Panc1 (cell line): ENCODE data around the gene SP110. TPM values are rescaled to one million over a fixed set of nuclear protein-coding genes. Genes with fewer than 3 reads are reported as not detected.
A peak's percentile ranks its signal among the peaks of the same experiment; 100 is the strongest.

ENCODE experiments used
- ATAC-seq: fragments of 200-7000 bp; cut with Tn5 transposase; 2 replicates; pipeline ENCODE4 v1.9.1; 2020; ENCODE audit warnings: mild to moderate bottlenecking, moderate library complexity
- Bru-seq: library from RNA; stranded (reverse); fragments of 400-500 nt; gene quantifications from one replicate; lab custom pipeline; 2021; lab: Mats Ljungman, UMichigan
- BruChase-seq, 2 experiments: library from RNA; stranded (reverse); fragments of 400-500 nt; gene quantifications; one replicate each; lab custom pipeline; 2021; lab: Mats Ljungman, UMichigan
- BruUV-seq: library from RNA; stranded (reverse); fragments of 400-500 nt; replicated peaks from 2 replicates; lab custom pipeline; 2021; lab: Mats Ljungman, UMichigan
- CTCF ChIA-PET: fragments of 300-600 bp; sonication (Branson Sonifier 250); formaldehyde crosslinking; loops from one replicate; lab custom pipeline; 2022; ENCODE audit warnings: antibody characterized with exemption; lab: Charles Lee
- POLR2A ChIA-PET: fragments of 300-600 bp; sonication (Branson Sonifier 250); formaldehyde crosslinking; loops from one replicate; lab custom pipeline; 2022; ENCODE audit warnings: antibody characterized with exemption; lab: Charles Lee
- DNase-seq: peaks from one replicate; pipeline ENCODE4 v3.0.0-alpha.2; 2010; ENCODE audit warnings: low read depth, low spot score
- H3K27ac ChIP-seq: 2 replicates; pipeline ENCODE4 v1.5.1; 2011; ENCODE audit warnings: mild to moderate bottlenecking, low read length, inconsistent platforms
- H3K27me3 ChIP-seq: fragments of 200-500 bp; sonication (Bioruptor generic); 2 replicates; pipeline ENCODE4 v1.6.0; 2014; ENCODE audit warnings: low read length, inconsistent platforms; ENCODE audit not compliant: control insufficient read depth, insufficient read depth
- H3K36me3 ChIP-seq: fragments of 200-500 bp; sonication (Bioruptor generic); 2 replicates; pipeline ENCODE4 v1.5.1; 2014; ENCODE audit warnings: inconsistent platforms, mild to moderate bottlenecking, low read length, moderate library complexity; ENCODE audit not compliant: control insufficient read depth, insufficient read depth
- H3K4me1 ChIP-seq: 2 replicates; pipeline ENCODE4 v1.5.1; 2011; ENCODE audit warnings: inconsistent platforms, mild to moderate bottlenecking, low read length, moderate library complexity; ENCODE audit not compliant: control insufficient read depth, insufficient read depth
- H3K4me3 ChIP-seq, 2 experiments: 2 replicates each; pipeline ENCODE4 v1.5.1; 2011 to 2012; ENCODE audit warnings: low read depth in 2 of 2, low read length in 2 of 2, mild to moderate bottlenecking in 2 of 2, inconsistent platforms in 1 of 2, moderate library complexity in 1 of 2
- H3K9me3 ChIP-seq: fragments of 200-500 bp; sonication (Bioruptor generic); 2 replicates; pipeline ENCODE4 v1.5.1; 2014; ENCODE audit warnings: low read depth, mild to moderate bottlenecking, inconsistent platforms, low read length, moderate library complexity; ENCODE audit not compliant: control insufficient read depth, insufficient read depth
- CTCF ChIP-seq: fragments of 450-650 bp; IDR thresholded peaks from 2 replicates; pipeline ENCODE4 v1.5.1; 2017; ENCODE audit warnings: mild to moderate bottlenecking
- POLR2AphosphoS5 ChIP-seq: IDR thresholded peaks from 2 replicates; pipeline ENCODE4 v1.6.1; 2012; ENCODE audit warnings: mild to moderate bottlenecking, low read depth, low read length, moderate library complexity
- REST ChIP-seq, 2 experiments: IDR thresholded peaks; 2 replicates each; pipeline ENCODE4 v1.6.1; 2011 to 2012; ENCODE audit warnings: low read depth in 2 of 2, control low read depth in 1 of 2, low read length in 1 of 2, mild to moderate bottlenecking in 1 of 2, moderate library complexity in 1 of 2; ENCODE audit not compliant: insufficient read depth in 1 of 2
- SIN3A ChIP-seq: IDR thresholded peaks from 2 replicates; pipeline ENCODE4 v1.6.1; 2012; ENCODE audit warnings: low read depth, mild to moderate bottlenecking, low read length, moderate library complexity, borderline replicate concordance; ENCODE audit not compliant: insufficient read depth
- TCF7L2 ChIP-seq: IDR thresholded peaks from 2 replicates; pipeline ENCODE4 v1.6.1; 2011; ENCODE audit warnings: mild to moderate bottlenecking, low read depth, low read length, inconsistent platforms
- in situ Hi-C: cut with HindIII; loops from 2 replicates; pipeline ENCODE4 v1.10.0; 2016; ENCODE audit warnings: low sequenced_read_pairs, low pct_unique_long_range_greater_than_20kb
- intact Hi-C: fragments of 100-400 bp; cut with micrococcal nuclease; formaldehyde crosslinking; loops from one replicate; pipeline ENCODE4 v1.10.0; 2022; ENCODE audit not compliant: unreplicated experiment
- long read RNA-seq: library from polyadenylated mRNA; unstranded; transcript quantifications from one replicate; pipeline ENCODE4 v2.0.0, GENCODE V29; 2021; ENCODE audit not compliant: unreplicated experiment
- polyA plus RNA-seq: library from polyadenylated mRNA; unstranded; fragments of >200 nt; gene quantifications from one replicate; pipeline ENCODE4 v1.2.1, GENCODE V29; 2012; ENCODE audit warnings: missing spikeins; ENCODE audit not compliant: insufficient read length
- total RNA-seq: library from RNA; stranded (reverse); gene quantifications from one replicate; pipeline ENCODE4 v1.2.1, GENCODE V29; 2021; ENCODE audit not compliant: unreplicated experiment

Gene SP110
- total RNA-seq, result 6.2 TPM
- polyA plus RNA-seq, result 6.6 TPM
- Bru-seq, nascent RNA, result percentile 49 among the genes with signal in this experiment
- percentile 39 among the genes with signal in this experiment for BruChase-seq, experiment 1, labeled RNA remaining after a 2-hour chase
- BruChase-seq, experiment 2, labeled RNA remaining after a 6-hour chase, result percentile 46 among the genes with signal in this experiment
- long read RNA-seq, partial matches to known transcripts, result 3 of 6 reads
- long read RNA-seq, other reads (novel, unspliced or antisense), result 2 of 6 reads

GRCh38 chr2:230219419-230220331 lies at the start of gene SP110:
Gene SP110 (minus strand): TSS chr2:230219984. CDS start chr2:230216927, 3,057 bp downstream.
- H3K36me3 ChIP-seq, result no peaks in the 10 kb centered on the region
- H3K9me3 ChIP-seq, result no peaks in the 10 kb centered on the region
- intact Hi-C loops, result no loop called here
- CTCF ChIA-PET, result no interaction called here
- peak; percentile 64; the same call in 1 of the 2 replicates for TF ChIP-seq POLR2AphosphoS5
- TF ChIP-seq CTCF, result no peak
- TF ChIP-seq SIN3A, result 0 out of 2 replicates have a peak, but pooled peaks have one; percentile 30
- ATAC-seq (peak; percentile 99), DNase-seq (peak; percentile 56)
- H3K4me1 ChIP-seq, result no peaks in the 10 kb centered on the region
- H3K27me3 ChIP-seq, result no peaks in the 10 kb centered on the region
- POLR2A ChIA-PET, result no interaction called here
- peak within 1 kb of the TSS; percentile 90 for H3K27ac ChIP-seq
- in situ Hi-C loops, result no loop called here
- H3K4me3 ChIP-seq, result peak within 1 kb of the TSS; percentile 84 to 87
- TSS peak; percentile 81 for BruUV-seq

GRCh38 chr2:230268606-230269243 lies 48.9 kb upstream of the SP110 start:
- in situ Hi-C loops (no loop called here), intact Hi-C loops (no loop called here)
- H3K36me3 ChIP-seq, result no peaks in the 10 kb centered on the region; the same call in 1 of the 2 replicates
- DNase-seq (no peak), ATAC-seq (no peak)
- peaks cover 4% of the 10 kb centered on the region; the same call in 1 of the 2 replicates for H3K27me3 ChIP-seq
- no peaks in the 10 kb centered on the region for H3K9me3 ChIP-seq
- ChIA-PET POLR2A (no interaction called here), CTCF (no interaction called here)
- no TSS peak for BruUV-seq
- no peak overlapping the region for H3K27ac ChIP-seq
- TF ChIP-seq TCF7L2, result no peak
- no peak overlapping the region for H3K4me3 ChIP-seq
- H3K4me1 ChIP-seq, result no peaks in the 10 kb centered on the region

GRCh38 chr2:230267556-230267955 lies 47.8 kb upstream of the SP110 start:
- intact Hi-C loops (no loop called here), in situ Hi-C loops (no loop called here)
- Histone ChIP-seq H3K27me3 (peaks cover 4% of the 10 kb centered on the region; the same call in 1 of the 2 replicates), H3K27ac (no peak overlapping the region), H3K4me1 (no peaks in the 10 kb centered on the region), H3K36me3 (no peaks in the 10 kb centered on the region; the same call in 1 of the 2 replicates), H3K9me3 (no peaks in the 10 kb centered on the region), H3K4me3 (no peak overlapping the region)
- POLR2A ChIA-PET, result no interaction called here
- DNase-seq (no peak), ATAC-seq (no peak)
- no TSS peak for BruUV-seq
- CTCF ChIA-PET, result no interaction called here
- TF ChIP-seq REST (IDR thresholded peaks at IDR 0.05; ENCODE audit: insufficient read depth in 1 of 2, low read depth in 2 of 2, low read length in 1 of 2) (no peak), SIN3A (no peak), POLR2AphosphoS5 (no peak), TCF7L2 (no peak), CTCF (no peak)
